ENCODE data around the gene LRRC7. TPM values are rescaled to one million over a fixed set of nuclear protein-coding genes. Genes with fewer than 3 reads are reported as not detected.
A peak's percentile ranks its signal among the peaks of the same experiment; 100 is the strongest.

The LRRC7 gene
- total and polyA plus RNA-seq, 2 experiments from 2014 or later: 1.2 TPM; not detected in 1

DNA sequence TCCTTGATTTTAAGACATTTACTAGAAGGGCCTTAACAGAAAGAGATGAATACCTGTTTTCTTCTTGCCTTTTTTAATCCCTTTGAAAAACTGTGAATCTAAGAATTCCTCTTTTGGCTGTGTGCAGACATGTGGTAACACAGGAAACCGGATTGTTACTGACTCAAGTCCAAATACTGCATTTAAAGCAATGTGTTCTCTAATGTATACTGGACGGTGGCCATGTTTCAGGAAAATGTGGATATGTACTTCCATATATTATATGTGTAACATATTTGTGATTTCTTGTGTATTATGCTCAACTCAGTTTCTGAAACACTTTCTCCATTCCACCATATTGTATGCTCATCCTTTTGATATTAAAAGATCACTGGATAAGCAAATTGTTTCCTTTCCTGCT, 185.1 kb downstream of the LRRC7 start:
- no peaks in the 10 kb centered on the region for H3K9me2 ChIP-seq (ENCODE audit: insufficient read depth)
- H3K36me3 ChIP-seq (ENCODE audit: insufficient read depth): no peaks in the 10 kb centered on the region
- no peak overlapping the region for H3K4me2 ChIP-seq
- no peak overlapping the region for H3K4me3 ChIP-seq
- H3K27me3 ChIP-seq (ENCODE audit: insufficient read depth): no peaks in the 10 kb centered on the region
- 0 out of 2 replicates have a peak overlapping the region, but pooled peaks have one; percentile 29 for H2AFZ ChIP-seq
- no peak for ATAC-seq
- no peaks in the 10 kb centered on the region for H3K9me3 Mint-ChIP-seq
- H4K20me1 ChIP-seq (replicated peaks; ENCODE audit: insufficient read depth): no peaks in the 10 kb centered on the region
- TF ChIP-seq, protein P1, sequence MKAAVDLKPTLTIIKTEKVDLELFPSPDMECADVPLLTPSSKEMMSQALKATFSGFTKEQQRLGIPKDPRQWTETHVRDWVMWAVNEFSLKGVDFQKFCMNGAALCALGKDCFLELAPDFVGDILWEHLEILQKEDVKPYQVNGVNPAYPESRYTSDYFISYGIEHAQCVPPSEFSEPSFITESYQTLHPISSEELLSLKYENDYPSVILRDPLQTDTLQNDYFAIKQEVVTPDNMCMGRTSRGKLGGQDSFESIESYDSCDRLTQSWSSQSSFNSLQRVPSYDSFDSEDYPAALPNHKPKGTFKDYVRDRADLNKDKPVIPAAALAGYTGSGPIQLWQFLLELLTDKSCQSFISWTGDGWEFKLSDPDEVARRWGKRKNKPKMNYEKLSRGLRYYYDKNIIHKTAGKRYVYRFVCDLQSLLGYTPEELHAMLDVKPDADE (IDR thresholded peaks at IDR 0.05): no peak
- no peak for TF ChIP-seq NANOG (IDR thresholded peaks at IDR 0.05; ENCODE audit: borderline replicate concordance)
- TF ChIP-seq ZNF331 (CRISPR knock-in tag; IDR thresholded peaks at IDR 0.05; ENCODE audit: low read depth): no peak
- TF ChIP-seq CREB1 (CRISPR knock-in tag; IDR thresholded peaks at IDR 0.05; ENCODE audit: low read depth): no peak
- TF ChIP-seq POLR2AphosphoS5 (IDR thresholded peaks at IDR 0.05; ENCODE audit: low read depth): no peak
- TF ChIP-seq, protein P2, sequence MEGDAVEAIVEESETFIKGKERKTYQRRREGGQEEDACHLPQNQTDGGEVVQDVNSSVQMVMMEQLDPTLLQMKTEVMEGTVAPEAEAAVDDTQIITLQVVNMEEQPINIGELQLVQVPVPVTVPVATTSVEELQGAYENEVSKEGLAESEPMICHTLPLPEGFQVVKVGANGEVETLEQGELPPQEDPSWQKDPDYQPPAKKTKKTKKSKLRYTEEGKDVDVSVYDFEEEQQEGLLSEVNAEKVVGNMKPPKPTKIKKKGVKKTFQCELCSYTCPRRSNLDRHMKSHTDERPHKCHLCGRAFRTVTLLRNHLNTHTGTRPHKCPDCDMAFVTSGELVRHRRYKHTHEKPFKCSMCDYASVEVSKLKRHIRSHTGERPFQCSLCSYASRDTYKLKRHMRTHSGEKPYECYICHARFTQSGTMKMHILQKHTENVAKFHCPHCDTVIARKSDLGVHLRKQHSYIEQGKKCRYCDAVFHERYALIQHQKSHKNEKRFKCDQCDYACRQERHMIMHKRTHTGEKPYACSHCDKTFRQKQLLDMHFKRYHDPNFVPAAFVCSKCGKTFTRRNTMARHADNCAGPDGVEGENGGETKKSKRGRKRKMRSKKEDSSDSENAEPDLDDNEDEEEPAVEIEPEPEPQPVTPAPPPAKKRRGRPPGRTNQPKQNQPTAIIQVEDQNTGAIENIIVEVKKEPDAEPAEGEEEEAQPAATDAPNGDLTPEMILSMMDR (conservative IDR thresholded peaks at IDR 0.05; ENCODE audit: low read depth in 2 of 2): no peak
- TF ChIP-seq, protein P3, sequence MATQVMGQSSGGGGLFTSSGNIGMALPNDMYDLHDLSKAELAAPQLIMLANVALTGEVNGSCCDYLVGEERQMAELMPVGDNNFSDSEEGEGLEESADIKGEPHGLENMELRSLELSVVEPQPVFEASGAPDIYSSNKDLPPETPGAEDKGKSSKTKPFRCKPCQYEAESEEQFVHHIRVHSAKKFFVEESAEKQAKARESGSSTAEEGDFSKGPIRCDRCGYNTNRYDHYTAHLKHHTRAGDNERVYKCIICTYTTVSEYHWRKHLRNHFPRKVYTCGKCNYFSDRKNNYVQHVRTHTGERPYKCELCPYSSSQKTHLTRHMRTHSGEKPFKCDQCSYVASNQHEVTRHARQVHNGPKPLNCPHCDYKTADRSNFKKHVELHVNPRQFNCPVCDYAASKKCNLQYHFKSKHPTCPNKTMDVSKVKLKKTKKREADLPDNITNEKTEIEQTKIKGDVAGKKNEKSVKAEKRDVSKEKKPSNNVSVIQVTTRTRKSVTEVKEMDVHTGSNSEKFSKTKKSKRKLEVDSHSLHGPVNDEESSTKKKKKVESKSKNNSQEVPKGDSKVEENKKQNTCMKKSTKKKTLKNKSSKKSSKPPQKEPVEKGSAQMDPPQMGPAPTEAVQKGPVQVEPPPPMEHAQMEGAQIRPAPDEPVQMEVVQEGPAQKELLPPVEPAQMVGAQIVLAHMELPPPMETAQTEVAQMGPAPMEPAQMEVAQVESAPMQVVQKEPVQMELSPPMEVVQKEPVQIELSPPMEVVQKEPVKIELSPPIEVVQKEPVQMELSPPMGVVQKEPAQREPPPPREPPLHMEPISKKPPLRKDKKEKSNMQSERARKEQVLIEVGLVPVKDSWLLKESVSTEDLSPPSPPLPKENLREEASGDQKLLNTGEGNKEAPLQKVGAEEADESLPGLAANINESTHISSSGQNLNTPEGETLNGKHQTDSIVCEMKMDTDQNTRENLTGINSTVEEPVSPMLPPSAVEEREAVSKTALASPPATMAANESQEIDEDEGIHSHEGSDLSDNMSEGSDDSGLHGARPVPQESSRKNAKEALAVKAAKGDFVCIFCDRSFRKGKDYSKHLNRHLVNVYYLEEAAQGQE (IDR thresholded peaks at IDR 0.05; ENCODE audit: unreplicated experiment): no peak
- TF ChIP-seq EZH2 (IDR thresholded peaks at IDR 0.05; ENCODE audit: low read depth, unreplicated experiment): no peak
- no peak for TF ChIP-seq STAT1 (IDR thresholded peaks at IDR 0.05; ENCODE audit: unreplicated experiment)
- TF ChIP-seq ZNF114 (CRISPR knock-in tag; IDR thresholded peaks at IDR 0.05): no peak
- no peak for TF ChIP-seq EZH2phosphoT487 (IDR thresholded peaks at IDR 0.05; ENCODE audit: unreplicated experiment)
- TF ChIP-seq JUNB (IDR thresholded peaks at IDR 0.05; ENCODE audit: unreplicated experiment): no peak
- TF ChIP-seq, protein P4, sequence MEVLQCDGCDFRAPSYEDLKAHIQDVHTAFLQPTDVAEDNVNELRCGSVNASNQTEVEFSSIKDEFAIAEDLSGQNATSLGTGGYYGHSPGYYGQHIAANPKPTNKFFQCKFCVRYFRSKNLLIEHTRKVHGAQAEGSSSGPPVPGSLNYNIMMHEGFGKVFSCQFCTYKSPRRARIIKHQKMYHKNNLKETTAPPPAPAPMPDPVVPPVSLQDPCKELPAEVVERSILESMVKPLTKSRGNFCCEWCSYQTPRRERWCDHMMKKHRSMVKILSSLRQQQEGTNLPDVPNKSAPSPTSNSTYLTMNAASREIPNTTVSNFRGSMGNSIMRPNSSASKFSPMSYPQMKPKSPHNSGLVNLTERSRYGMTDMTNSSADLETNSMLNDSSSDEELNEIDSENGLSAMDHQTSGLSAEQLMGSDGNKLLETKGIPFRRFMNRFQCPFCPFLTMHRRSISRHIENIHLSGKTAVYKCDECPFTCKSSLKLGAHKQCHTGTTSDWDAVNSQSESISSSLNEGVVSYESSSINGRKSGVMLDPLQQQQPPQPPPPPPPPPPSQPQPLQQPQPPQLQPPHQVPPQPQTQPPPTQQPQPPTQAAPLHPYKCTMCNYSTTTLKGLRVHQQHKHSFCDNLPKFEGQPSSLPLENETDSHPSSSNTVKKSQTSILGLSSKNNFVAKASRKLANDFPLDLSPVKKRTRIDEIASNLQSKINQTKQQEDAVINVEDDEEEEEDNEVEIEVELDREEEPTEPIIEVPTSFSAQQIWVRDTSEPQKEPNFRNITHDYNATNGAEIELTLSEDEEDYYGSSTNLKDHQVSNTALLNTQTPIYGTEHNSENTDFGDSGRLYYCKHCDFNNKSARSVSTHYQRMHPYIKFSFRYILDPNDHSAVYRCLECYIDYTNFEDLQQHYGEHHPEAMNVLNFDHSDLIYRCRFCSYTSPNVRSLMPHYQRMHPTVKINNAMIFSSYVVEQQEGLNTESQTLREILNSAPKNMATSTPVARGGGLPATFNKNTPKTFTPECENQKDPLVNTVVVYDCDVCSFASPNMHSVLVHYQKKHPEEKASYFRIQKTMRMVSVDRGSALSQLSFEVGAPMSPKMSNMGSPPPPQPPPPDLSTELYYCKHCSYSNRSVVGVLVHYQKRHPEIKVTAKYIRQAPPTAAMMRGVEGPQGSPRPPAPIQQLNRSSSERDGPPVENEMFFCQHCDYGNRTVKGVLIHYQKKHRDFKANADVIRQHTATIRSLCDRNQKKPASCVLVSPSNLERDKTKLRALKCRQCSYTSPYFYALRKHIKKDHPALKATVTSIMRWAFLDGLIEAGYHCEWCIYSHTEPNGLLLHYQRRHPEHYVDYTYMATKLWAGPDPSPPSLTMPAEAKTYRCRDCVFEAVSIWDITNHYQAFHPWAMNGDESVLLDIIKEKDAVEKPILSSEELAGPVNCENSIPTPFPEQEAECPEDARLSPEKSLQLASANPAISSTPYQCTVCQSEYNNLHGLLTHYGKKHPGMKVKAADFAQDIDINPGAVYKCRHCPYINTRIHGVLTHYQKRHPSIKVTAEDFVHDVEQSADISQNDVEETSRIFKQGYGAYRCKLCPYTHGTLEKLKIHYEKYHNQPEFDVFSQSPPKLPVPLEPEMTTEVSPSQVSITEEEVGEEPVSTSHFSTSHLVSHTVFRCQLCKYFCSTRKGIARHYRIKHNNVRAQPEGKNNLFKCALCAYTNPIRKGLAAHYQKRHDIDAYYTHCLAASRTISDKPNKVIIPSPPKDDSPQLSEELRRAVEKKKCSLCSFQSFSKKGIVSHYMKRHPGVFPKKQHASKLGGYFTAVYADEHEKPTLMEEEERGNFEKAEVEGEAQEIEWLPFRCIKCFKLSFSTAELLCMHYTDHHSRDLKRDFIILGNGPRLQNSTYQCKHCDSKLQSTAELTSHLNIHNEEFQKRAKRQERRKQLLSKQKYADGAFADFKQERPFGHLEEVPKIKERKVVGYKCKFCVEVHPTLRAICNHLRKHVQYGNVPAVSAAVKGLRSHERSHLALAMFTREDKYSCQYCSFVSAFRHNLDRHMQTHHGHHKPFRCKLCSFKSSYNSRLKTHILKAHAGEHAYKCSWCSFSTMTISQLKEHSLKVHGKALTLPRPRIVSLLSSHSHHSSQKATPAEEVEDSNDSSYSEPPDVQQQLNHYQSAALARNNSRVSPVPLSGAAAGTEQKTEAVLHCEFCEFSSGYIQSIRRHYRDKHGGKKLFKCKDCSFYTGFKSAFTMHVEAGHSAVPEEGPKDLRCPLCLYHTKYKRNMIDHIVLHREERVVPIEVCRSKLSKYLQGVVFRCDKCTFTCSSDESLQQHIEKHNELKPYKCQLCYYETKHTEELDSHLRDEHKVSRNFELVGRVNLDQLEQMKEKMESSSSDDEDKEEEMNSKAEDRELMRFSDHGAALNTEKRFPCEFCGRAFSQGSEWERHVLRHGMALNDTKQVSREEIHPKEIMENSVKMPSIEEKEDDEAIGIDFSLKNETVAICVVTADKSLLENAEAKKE (CRISPR knock-in tag; IDR thresholded peaks at IDR 0.05): no peak
- H3K36me3 Mint-ChIP-seq (ENCODE audit: low read depth): no peaks in the 10 kb centered on the region
- DNase-seq (ENCODE audit: low spot score): no peak
- no peaks in the 10 kb centered on the region for H3K79me2 ChIP-seq (replicated peaks; ENCODE audit: insufficient read depth)
- H3K4me1 ChIP-seq (ENCODE audit: insufficient read depth): no peaks in the 10 kb centered on the region
- H3K27ac Mint-ChIP-seq: peak overlapping the region; percentile 36; the same call in 1 of the 2 replicates
- H3K4me3 Mint-ChIP-seq: no peak overlapping the region
- peaks cover 2% of the 10 kb centered on the region for H3K27me3 Mint-ChIP-seq (ENCODE audit: insufficient read depth, low read depth, poor library complexity)
- no peaks in the 10 kb centered on the region for H3F3A ChIP-seq (replicated peaks; ENCODE audit: low read depth)
- no peak overlapping the region for H3K27ac ChIP-seq (ENCODE audit: low read depth)
- H3K4me1 Mint-ChIP-seq: peaks cover 8% of the 10 kb centered on the region; the same call in 2 of the 3 replicates
